Measurements from ENCODE around the gene PHF5A. TPM values are rescaled to one million over a fixed set of nuclear protein-coding genes. Genes with fewer than 3 reads are reported as not detected.

The PHF5A gene
- total and polyA plus RNA-seq, 4 donors, result 15.8 to 31.7 (median 23.2) TPM

GRCh38 chr22:41447435-41448188 lies 20.9 kb downstream of the PHF5A start:
- Histone ChIP-seq H3K9ac (ENCODE audit: low read depth in 1 of 2, low read length in 2 of 2) (peak overlapping the region; percentile 91 to 94), H3K36me3 (ENCODE audit: control insufficient read depth in 4 of 4, insufficient read depth in 3 of 4, low read depth in 1 of 4, low read length in 3 of 4) (no peaks in the 10 kb centered on the region)
- WGBS, result under 1% methylated on average over 63 of the region's 63 CpGs

More at GRCh38 chr22:41447435-41448188, 20.9 kb downstream of the PHF5A start:
- H3K27me3 ChIP-seq (ENCODE audit: control insufficient read depth in 4 of 4, insufficient read depth in 4 of 4, low read length in 3 of 4), result no peaks in the 10 kb centered on the region
- TF ChIP-seq GABPA (IDR thresholded peaks at IDR 0.05 in 1 of 2, conservative IDR thresholded peaks at IDR 0.05 in 1 of 2) (no peak), YY1 (IDR thresholded peaks at IDR 0.05) (no peak), SP1 (IDR thresholded peaks at IDR 0.05) (no peak), NR2F2 (IDR thresholded peaks at IDR 0.05) (no peak), ZBTB33 (IDR thresholded peaks at IDR 0.05) (no peak), EGR1 (IDR thresholded peaks at IDR 0.05; ENCODE audit: low read depth in 2 of 2) (no peak), CTCF (IDR thresholded peaks at IDR 0.05; ENCODE audit: low read depth, low read length, missing input control) (no peak), RXRA (IDR thresholded peaks at IDR 0.05) (no peak), RAD21 (IDR thresholded peaks at IDR 0.05) (no peak), REST (IDR thresholded peaks at IDR 0.05) (no peak), HNF4G (IDR thresholded peaks at IDR 0.05) (no peak), HNF4A (conservative IDR thresholded peaks at IDR 0.05) (no peak), TAF1 (conservative IDR thresholded peaks at IDR 0.05) (no peak)
- TF ChIP-seq, protein P1, sequence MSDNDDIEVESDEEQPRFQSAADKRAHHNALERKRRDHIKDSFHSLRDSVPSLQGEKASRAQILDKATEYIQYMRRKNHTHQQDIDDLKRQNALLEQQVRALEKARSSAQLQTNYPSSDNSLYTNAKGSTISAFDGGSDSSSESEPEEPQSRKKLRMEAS (IDR thresholded peaks at IDR 0.05), result no peak
- TF ChIP-seq, protein P2, sequence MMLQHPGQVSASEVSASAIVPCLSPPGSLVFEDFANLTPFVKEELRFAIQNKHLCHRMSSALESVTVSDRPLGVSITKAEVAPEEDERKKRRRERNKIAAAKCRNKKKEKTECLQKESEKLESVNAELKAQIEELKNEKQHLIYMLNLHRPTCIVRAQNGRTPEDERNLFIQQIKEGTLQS (IDR thresholded peaks at IDR 0.05), result no peak
- peak overlapping the region; percentile 55 to 69 (median 60) for H3K4me3 ChIP-seq (ENCODE audit: low read depth in 1 of 3, low read length in 3 of 3)
- peaks cover 6 to 25% (median 19%) of the 10 kb centered on the region in 4 donors for H3K4me1 ChIP-seq (ENCODE audit: control insufficient read depth in 4 of 4, insufficient read depth in 4 of 4, low read length in 3 of 4)
- peak overlapping the region; percentile 90 to 100 for H3K27ac ChIP-seq (ENCODE audit: low read depth in 1 of 2, low read length in 2 of 2)
- no peaks in the 10 kb centered on the region for H3K9me3 ChIP-seq (ENCODE audit: control insufficient read depth in 4 of 4, low read length in 3 of 4)
- peak; percentile 77 for DNase-seq (ENCODE audit: low spot score)

All from liver (tissue), 9 donors.